KOPT-K1 (cell line): ENCODE data around the gene EML3.
A peak's percentile ranks its signal among the peaks of the same experiment; 100 is the strongest.
"Not testable (repeated sequence)": the region's sequence is repeated elsewhere in the genome, so short reads cannot be mapped to it uniquely, and the experiment has no call there.

ENCODE experiments used
- H3K27ac ChIP-seq: fragments of 200-600 bp; sonication (generic); 2 replicates; pipeline ENCODE4 v1.5.1; 2016; ENCODE audit warnings: antibody characterized with exemption, mild to moderate bottlenecking, low read depth, low read length; ENCODE audit not compliant: poor library complexity, severe bottlenecking
- H3K36me3 ChIP-seq: fragments of 200-600 bp; sonication (generic); 2 replicates; pipeline ENCODE4 v1.5.1; 2017; ENCODE audit warnings: antibody characterized with exemption, mild to moderate bottlenecking, low read length, moderate library complexity; ENCODE audit not compliant: insufficient read depth
- H3K9me3 ChIP-seq: fragments of 200-600 bp; sonication (generic); 2 replicates; pipeline ENCODE4 v1.5.1; 2017; ENCODE audit warnings: antibody characterized with exemption, low read length, mild to moderate bottlenecking; ENCODE audit not compliant: insufficient read depth, poor library complexity, severe bottlenecking

EML3 gene, protein sequence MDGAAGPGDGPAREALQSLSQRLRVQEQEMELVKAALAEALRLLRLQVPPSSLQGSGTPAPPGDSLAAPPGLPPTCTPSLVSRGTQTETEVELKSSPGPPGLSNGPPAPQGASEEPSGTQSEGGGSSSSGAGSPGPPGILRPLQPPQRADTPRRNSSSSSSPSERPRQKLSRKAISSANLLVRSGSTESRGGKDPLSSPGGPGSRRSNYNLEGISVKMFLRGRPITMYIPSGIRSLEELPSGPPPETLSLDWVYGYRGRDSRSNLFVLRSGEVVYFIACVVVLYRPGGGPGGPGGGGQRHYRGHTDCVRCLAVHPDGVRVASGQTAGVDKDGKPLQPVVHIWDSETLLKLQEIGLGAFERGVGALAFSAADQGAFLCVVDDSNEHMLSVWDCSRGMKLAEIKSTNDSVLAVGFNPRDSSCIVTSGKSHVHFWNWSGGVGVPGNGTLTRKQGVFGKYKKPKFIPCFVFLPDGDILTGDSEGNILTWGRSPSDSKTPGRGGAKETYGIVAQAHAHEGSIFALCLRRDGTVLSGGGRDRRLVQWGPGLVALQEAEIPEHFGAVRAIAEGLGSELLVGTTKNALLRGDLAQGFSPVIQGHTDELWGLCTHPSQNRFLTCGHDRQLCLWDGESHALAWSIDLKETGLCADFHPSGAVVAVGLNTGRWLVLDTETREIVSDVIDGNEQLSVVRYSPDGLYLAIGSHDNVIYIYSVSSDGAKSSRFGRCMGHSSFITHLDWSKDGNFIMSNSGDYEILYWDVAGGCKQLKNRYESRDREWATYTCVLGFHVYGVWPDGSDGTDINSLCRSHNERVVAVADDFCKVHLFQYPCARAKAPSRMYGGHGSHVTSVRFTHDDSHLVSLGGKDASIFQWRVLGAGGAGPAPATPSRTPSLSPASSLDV

DNA sequence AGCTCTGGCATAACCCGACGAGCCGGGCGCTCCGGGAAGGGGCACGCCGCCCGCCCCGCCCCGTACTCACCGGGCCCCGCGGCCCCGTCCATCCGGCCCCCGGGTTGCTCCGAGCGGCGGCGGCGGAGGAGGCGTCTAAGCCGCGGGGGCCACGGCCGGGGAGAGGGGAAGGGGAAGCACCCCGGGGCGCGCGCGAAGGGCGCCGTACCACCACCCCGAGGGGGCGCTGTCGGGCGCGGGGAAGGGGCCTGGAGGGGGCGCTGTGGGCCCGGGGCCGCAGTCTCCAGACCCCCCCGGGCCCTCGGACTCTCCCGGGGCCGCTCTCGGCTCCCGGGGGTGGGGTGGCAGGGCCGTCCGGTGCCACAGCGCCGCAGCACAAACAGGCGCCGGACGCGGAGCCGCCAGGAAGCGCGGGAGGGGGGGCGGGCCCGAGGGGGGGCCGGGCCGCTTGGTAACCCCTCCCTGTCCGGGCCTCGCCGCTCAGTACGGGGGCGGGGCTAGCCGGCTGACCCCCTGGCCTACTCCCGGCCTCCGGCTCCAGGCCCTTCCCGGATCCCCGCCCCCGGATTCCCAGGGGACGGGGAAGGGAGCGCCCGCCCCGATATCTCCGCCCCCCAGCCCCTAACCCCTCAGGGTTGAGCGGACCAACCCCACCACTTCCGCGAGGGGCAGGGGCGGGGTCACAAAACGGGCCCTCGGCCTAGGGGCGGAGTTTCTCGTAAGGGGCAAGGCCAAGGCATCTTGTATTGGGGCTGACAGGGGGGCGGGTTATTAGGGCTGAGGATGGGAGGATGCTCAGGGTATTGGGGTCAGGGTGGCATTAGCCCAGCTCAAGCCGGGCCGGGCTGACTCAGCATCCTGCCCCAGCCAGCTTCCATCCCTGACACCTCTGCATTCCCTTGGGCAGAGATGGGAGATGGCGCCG is at the start of gene EML3, which contains the start of gene ROM1:
Gene EML3 (minus strand): TSS at position 410 of the 925 bp plus-strand sequence. CDS start 318 bp downstream, at position 92.
Gene ROM1 (plus strand): TSS at position 892 of the 925 bp plus-strand sequence. CDS start 25 bp downstream, at position 917.
- no peaks in the 10 kb centered on the region for H3K9me3 ChIP-seq
- H3K36me3 ChIP-seq, result peaks cover 47% of the 10 kb centered on the region
- peak within 1 kb of the TSS; percentile 76 for H3K27ac ChIP-seq

DNA sequence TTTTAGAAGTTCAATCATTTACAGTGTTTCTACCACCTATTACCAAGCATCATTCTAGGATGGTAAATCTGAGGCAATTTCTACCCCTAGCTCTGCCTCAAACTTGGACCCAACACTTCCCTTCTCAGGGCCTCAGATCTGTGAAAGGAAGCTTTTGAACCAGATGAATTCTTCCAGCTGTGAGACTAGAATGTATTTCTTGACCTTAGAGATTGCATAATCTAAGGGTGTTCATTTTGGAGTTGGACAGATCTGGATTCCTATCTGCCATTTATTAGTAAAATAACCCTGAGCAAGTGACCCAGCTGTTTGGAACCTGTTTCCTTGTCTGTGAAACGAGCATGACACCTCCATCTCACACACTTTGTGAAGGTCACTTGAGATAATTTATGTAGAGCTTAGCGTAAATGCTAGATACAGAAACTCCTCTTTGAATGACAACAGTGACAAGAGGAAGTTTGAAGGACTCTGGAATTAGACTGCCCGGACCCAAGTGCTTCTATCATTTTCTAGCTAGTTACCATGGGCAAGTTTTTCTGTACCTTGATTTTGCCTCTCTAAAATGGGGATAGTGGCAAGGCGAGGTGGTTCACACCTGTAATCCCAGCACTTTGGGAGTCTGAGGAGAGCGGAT is 44.3 kb upstream of the EML3 start:
- H3K9me3 ChIP-seq, result no peaks in the 10 kb centered on the region
- peaks cover 14% of the 10 kb centered on the region; the same call in 1 of the 2 replicates for H3K36me3 ChIP-seq
- no peak overlapping the region for H3K27ac ChIP-seq

DNA sequence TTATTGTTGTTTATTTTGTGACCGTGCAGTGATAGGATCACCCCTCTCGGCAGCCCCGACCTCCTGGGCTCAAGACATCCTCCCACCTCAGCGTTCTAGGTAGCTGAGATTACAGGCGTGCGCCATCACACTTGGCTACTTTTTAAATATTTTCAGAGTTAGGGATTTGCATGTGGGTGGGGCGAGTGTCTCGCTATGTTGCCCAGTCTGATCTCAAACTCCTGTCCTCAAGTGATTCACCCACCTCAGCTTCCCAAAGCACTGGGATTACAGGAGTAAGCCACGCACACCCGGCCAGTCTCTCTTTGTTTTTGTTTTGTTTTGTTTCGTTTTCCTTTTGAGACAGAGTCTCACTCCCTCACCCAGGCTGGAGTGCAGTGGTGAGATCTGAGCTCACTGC is 41.7 kb upstream of the EML3 start:
- peaks cover 6% of the 10 kb centered on the region for H3K36me3 ChIP-seq
- H3K27ac ChIP-seq, result no peak overlapping the region

DNA sequence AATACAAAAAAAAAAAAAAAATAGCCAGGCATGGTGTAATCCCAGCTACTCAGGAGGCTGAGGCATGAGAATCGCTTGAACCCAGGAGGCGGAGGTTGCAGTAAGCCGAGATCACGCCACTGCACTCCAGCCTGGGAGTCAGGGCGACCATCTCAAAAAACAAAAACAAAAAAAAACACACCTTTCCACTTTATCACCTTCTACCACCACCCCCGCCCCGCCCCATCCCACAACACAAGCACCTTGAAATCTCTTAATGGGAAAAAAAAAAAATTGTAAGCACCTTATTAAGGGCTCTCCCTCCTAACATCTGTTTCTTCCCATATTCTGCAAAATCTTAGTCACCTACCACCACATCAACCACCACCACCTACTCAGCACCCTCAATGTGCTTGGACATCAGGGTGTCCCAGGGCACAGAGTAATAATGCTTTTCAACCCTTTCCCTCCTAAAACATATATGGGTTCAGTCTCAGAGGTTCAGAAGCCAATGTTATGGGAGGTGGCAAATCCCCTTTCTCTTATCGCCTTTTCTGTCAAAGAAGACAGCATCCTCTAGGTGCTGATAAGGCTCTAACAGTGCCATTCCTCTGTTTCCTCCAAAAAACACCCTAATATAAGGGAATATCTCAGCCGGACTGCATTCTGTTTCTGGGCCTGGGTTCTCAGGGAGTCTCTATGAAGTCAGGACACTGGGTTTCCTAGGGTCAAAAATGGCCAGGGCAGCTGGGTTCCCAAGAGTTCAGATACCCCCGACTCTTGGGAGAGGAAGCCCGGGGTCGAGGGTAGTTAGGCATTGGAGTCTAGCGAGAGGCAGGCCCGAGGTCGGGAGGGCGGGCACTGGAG is 39.8 kb upstream of the EML3 start:
- Histone ChIP-seq H3K9me3 (no peaks in the 10 kb centered on the region), H3K36me3 (peaks cover 25% of the 10 kb centered on the region), H3K27ac (peak overlapping the region; percentile 76)

More for the DNA sequence above, 41.7 kb upstream of the EML3 start:
- H3K9me3 ChIP-seq, result no peaks in the 10 kb centered on the region

DNA sequence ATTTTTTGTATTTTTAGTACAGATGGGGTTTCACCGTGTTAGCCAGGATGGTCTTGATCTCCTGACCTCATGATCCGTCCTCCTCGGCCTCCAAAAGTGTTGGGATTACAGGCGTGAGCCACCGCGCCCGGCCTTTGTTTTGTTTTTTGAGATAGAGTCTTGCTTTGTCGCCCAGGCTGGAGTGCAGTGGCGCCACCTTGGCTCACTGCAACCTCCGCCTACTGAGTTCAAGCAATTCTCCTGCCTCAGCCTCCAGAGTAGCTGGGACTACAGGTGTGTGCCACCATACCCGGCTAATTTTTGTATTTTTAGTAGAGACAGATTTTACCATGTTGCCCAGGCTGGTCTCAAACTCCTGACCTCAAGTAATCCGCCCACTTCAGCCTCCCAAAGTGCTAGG is 37.7 kb upstream of the EML3 start:
- not testable (repeated sequence) for H3K27ac ChIP-seq, H3K9me3 ChIP-seq

DNA sequence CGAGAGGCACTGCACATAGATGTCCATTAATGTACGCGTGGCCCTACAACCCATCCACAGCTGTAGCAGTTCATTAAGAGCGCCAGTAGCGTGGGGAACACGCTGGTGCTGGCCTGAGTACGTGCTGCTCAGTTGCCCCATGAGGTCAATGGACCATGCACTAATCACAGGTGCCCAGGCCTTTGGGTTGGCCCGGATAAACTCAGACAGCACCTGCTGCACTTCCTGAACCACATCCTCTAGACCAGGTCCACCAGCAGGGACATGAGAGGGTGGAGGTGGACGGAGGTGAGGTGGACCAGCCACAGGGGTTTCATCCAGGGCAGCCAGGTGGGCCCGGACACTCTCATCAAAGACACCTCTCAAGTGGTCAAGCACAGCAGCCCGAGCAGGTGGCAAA is 36.9 kb upstream of the EML3 start:
- Histone ChIP-seq H3K9me3 (no peaks in the 10 kb centered on the region), H3K36me3 (peaks cover 34% of the 10 kb centered on the region), H3K27ac (no peak overlapping the region)

More for the DNA sequence above, 37.7 kb upstream of the EML3 start:
- peaks cover 27% of the 10 kb centered on the region for H3K36me3 ChIP-seq

DNA sequence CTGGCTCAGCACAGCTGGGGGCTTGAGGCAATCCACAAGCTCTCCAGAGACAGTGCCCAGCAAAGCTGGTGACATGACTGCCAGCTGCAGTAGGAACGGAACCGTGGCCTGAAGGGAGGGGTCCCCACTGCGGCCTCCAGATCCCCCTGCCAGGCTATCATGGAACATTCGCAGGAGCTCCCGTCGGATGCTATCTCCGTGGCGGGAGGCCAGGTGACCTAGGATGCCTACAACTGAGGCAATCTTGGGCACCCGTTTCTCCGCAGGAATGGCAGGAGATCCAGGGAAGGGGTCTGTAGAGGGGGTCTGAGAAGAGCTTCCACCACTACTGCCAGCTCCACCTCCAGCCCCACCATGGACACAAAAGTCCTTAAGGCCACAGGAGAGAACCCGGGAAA is 36.4 kb upstream of the EML3 start:
- H3K9me3 ChIP-seq, result no peaks in the 10 kb centered on the region
- H3K27ac ChIP-seq, result no peak overlapping the region
- H3K36me3 ChIP-seq, result peaks cover 39% of the 10 kb centered on the region

DNA sequence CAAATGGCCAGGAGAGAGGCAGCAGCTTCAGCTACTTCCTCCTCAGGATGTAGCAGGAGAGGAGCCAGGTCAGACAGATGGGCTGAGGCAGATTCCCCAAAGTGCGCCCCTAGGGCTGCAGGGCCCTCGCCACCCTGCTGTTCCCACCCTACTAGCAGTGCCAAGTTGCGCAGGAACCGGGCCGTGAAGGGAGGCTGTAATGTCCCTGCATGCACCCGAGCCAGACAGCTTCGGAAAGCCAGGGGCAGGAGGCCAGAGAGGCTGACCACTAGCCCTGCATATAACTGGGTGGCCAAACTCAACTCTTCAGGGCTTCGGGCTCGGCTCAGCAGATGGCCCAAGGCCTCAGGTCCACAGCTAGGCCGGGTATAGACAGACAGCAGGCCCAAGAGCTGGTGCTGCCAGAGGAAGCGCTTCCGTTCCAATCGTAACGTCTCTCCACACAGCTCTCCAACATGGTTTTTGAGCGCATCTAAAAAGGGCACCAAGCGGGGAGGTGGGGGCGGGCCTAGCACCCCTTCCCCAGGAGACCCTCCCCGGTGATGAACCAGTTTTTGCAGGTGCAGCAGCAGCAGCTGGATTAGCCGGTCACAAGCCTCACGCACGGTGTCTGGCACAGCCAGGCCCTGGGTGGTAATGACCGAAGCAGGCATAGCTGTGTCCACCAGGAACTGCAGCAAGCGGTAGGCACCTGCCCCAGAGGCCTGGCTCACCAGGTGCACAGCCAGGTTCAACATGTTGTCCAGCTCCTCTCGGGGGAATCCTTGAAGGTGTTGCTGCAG is 35.8 kb upstream of the EML3 start:
- Histone ChIP-seq H3K27ac (no peak overlapping the region), H3K9me3 (no peaks in the 10 kb centered on the region), H3K36me3 (peaks cover 45% of the 10 kb centered on the region)

DNA sequence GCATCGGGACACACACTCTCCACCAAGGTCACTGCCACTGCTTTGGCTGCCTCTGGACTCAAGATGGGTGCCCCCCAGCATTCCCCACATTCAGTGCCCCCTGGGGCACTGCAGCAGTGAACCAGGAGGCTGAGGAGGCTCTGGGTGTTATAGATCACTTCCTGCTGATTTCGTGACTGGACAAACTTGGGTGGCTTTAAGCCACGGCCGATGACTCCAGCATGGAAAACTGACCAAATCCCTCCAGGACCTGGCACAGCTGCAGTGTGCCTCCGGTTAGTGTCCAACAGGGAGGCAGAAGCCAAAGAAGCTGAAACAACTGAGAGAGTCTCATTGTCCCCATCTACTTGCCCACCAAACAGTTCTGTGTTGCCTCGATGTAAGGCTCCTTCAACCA is 35.0 kb upstream of the EML3 start:
- no peak overlapping the region for H3K27ac ChIP-seq
- H3K36me3 ChIP-seq, result peaks cover 53% of the 10 kb centered on the region

DNA sequence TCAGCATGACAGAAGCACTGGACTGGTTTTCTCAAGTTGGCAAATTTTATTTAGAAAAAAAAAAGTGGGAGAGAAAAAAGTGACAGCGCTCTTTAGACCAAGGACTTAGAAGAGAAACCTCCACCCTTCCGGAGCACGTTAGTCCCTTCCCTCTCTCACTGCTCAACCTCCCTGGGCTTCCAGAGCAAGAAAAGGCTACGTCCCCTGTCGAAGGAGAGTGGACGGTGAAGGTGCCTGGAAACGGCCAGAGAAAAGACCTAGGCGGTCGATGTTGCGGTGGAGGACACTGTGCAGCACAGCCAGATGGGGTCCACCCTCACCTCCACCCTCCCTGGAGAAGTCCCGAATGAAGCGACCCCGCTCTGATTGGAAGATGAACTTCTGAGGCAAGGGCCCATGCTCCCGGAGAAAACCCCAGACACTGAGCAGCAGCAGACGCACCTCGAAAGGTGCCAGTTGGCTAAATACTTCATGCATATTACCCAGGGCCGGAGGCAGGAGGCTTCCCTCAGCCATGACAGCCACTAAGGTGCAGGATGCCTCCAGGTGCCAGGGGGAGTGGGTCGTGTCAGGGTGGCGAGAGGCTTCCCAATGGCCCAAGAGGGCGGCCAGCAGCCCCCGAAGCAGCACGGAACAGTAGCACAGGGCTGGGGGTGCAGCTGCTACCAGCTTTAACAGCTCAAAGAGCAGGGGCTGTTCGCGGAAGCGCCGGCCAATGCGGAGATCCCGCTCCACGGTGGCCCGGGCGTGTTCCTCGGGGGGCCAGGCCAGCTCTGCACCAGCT is 34.4 kb upstream of the EML3 start:
- H3K36me3 ChIP-seq, result peaks cover 55% of the 10 kb centered on the region
- peak overlapping the region; percentile 92 for H3K27ac ChIP-seq
- H3K9me3 ChIP-seq, result no peaks in the 10 kb centered on the region

More for the DNA sequence above, 35.0 kb upstream of the EML3 start:
- H3K9me3 ChIP-seq, result no peaks in the 10 kb centered on the region

DNA sequence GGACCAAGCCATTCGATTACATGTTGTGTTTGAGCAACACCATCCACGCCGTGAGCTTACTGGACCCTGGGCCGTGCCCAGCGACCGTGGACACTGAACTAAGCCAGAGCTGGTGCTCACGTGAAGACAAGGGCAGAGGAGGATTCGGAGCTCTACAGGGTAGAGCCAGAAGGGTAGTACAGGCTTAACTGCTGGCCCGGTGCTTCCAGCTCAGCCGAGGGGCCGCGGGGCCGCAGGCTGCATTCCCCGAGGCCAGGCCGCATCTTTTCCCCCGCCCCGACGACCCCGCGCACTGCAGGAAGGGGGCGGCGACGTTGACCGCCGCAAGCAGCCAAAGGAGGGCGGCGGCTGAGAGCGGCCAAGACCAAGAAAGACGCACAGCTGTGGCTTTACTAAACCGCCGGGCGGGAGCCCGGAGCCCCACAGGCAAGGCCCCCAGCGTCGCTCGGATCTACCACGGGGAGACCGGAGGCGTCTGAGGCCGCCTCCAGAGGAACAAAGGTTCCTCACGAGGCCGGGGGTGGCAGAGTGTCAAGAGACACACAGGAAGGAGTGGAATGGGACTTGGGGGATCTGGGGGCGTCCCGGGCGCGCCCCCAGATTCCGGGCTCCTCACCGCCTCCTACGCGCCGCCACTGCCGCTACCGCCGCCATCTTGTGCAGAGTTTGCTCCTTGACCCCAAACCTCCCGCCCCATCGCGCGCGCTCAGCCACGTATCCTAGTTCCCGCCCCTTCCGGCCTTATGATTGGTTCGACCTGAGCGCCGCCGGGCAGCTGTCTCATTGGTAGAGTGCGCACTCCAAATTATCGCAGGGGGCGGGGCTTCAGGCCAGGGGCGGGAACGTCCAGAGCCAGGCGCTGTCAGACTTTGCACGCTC is 33.6 kb upstream of the EML3 start, which contains the start of gene GANAB:
Gene GANAB (minus strand): TSS at position 668 of the 879 bp plus-strand sequence. CDS start 14 bp downstream, at position 654.
- Histone ChIP-seq H3K27ac (peak within 1 kb of the TSS; percentile 92), H3K9me3 (no peaks in the 10 kb centered on the region), H3K36me3 (peaks cover 55% of the 10 kb centered on the region)
